Muscle of leg (tissue), 11 donors: ENCODE measurements around the gene IFNGR2. TPM values are rescaled to one million over a fixed set of nuclear protein-coding genes. Genes with fewer than 3 reads are reported as not detected.
A peak's percentile ranks its signal among the peaks of the same experiment; 100 is the strongest.
"Not testable (repeated sequence)": the region's sequence is repeated elsewhere in the genome, so short reads cannot be mapped to it uniquely, and the experiment has no call there.

ENCODE experiments used
- DNase-seq: peaks from one replicate; pipeline ENCODE4 v3.0.0; 2013
- H3K27ac ChIP-seq: one replicate; pipeline ENCODE4 v1.5.1; 2013; ENCODE audit warnings: mild to moderate bottlenecking, low read length, control low read depth
- H3K27me3 ChIP-seq: one replicate; pipeline ENCODE4 v1.6.1; 2013; ENCODE audit warnings: low read length; ENCODE audit not compliant: control insufficient read depth, insufficient read depth
- H3K36me3 ChIP-seq: one replicate; pipeline ENCODE4 v1.6.1; 2013; ENCODE audit warnings: low read length; ENCODE audit not compliant: control insufficient read depth, insufficient read depth
- H3K4me1 ChIP-seq: one replicate; pipeline ENCODE4 v1.6.1; 2013; ENCODE audit warnings: low read length; ENCODE audit not compliant: control insufficient read depth, insufficient read depth
- H3K4me3 ChIP-seq: one replicate; pipeline ENCODE4 v1.5.1; 2013; ENCODE audit warnings: low read length, control low read depth
- H3K9me3 ChIP-seq: replicated peaks from 2 replicates; pipeline ENCODE4 v1.6.1; 2013; ENCODE audit warnings: low read depth, low read length; ENCODE audit not compliant: control insufficient read depth
- WGBS: methylation state at CpG from one replicate; pipeline ENCODE4 v1.1.5; 2013; ENCODE audit warnings: missing lambda C conversion rate; ENCODE audit not compliant: insufficient coverage; 5-methylcytosine and 5-hydroxymethylcytosine counted together
- polyA plus RNA-seq, 8 donors: library from polyadenylated mRNA; unstranded; fragments of 120-200 nt; gene quantifications; one replicate each; pipeline versions ENCODE4 v1.2.1 to v1.2.3, GENCODE V29; 2013; ENCODE audit warnings: inconsistent platforms in 1 of 8, low replicate concordance in 1 of 8; ENCODE audit not compliant: insufficient read length in 8 of 8, insufficient read depth in 1 of 8
- total RNA-seq: library from RNA; stranded (reverse); fragments of 120-200 nt; gene quantifications from one replicate; pipeline ENCODE4 v1.2.4, GENCODE V29; 2013

The IFNGR2 gene
- total and polyA plus RNA-seq, 9 donors: 47.1 to 76.2 (median 55.3) TPM

- peaks cover 2% of the 10 kb centered on the region for H3K4me1 ChIP-seq
- H3K4me3 ChIP-seq: no peak overlapping the region
- 80% methylated on average over 1 of the region's 2 CpGs for WGBS
- peak overlapping the region; percentile 39 for H3K27ac ChIP-seq
- H3K36me3 ChIP-seq: no peaks in the 10 kb centered on the region
- H3K27me3 ChIP-seq: peaks cover 8% of the 10 kb centered on the region
- DNase-seq: peak; percentile 30
- peaks cover 4% of the 10 kb centered on the region for H3K9me3 ChIP-seq
Observed at GRCh38 chr21:33374080-33374449, 29.1 kb upstream of the IFNGR2 start.

- Histone ChIP-seq H3K4me3 (no peak overlapping the region), H3K36me3 (no peaks in the 10 kb centered on the region), H3K9me3 (peaks cover 4% of the 10 kb centered on the region), H3K4me1 (peaks cover 2% of the 10 kb centered on the region), H3K27ac (peak overlapping the region; percentile 51), H3K27me3 (peaks cover 8% of the 10 kb centered on the region)
- DNase-seq: peak; percentile 64
- 54% methylated on average over 3 of the region's 4 CpGs for WGBS
Observed at GRCh38 chr21:33374450-33375096, 28.6 kb upstream of the IFNGR2 start.

- peak overlapping the region; percentile 35 for H3K27ac ChIP-seq
- no peak for DNase-seq
- H3K4me3 ChIP-seq: no peak overlapping the region
- H3K4me1 ChIP-seq: peaks cover 3% of the 10 kb centered on the region
- H3K27me3 ChIP-seq: peaks cover 5% of the 10 kb centered on the region
- WGBS: 50% methylated on average over 4 of the region's 5 CpGs
- H3K9me3 ChIP-seq: peaks cover 1% of the 10 kb centered on the region
- H3K36me3 ChIP-seq: no peaks in the 10 kb centered on the region
Observed at GRCh38 chr21:33375101-33375644, 28.0 kb upstream of the IFNGR2 start.

GRCh38 chr21:33377221-33377920 is 25.8 kb upstream of the IFNGR2 start:
- no peak overlapping the region for H3K4me3 ChIP-seq
- H3K9me3 ChIP-seq: no peaks in the 10 kb centered on the region
- peaks cover 10% of the 10 kb centered on the region for H3K4me1 ChIP-seq
- no peak for DNase-seq
- H3K36me3 ChIP-seq: no peaks in the 10 kb centered on the region
- no peak overlapping the region for H3K27ac ChIP-seq
- whole genome bisulfite sequencing: 66% methylated on average over 2 of the region's 6 CpGs
- peaks cover 5% of the 10 kb centered on the region for H3K27me3 ChIP-seq

- DNase-seq: no peak
- H3K4me1 ChIP-seq: peaks cover 14% of the 10 kb centered on the region
- no peak overlapping the region for H3K4me3 ChIP-seq
- WGBS: 85% methylated on average over 6 of the region's 9 CpGs
- H3K9me3 ChIP-seq: no peaks in the 10 kb centered on the region
- peaks cover 5% of the 10 kb centered on the region for H3K27me3 ChIP-seq
- H3K36me3 ChIP-seq: no peaks in the 10 kb centered on the region
- H3K27ac ChIP-seq: no peak overlapping the region
Observed at GRCh38 chr21:33378081-33378480, 25.1 kb upstream of the IFNGR2 start.

GRCh38 chr21:33379934-33380333 is 23.3 kb upstream of the IFNGR2 start:
- H3K36me3 ChIP-seq, H3K4me3 ChIP-seq, H3K27me3 ChIP-seq, H3K9me3 ChIP-seq: not testable (repeated sequence)
- Histone ChIP-seq H3K4me1 (peaks cover 19% of the 10 kb centered on the region), H3K27ac (peak overlapping the region; percentile 60)
- DNase-seq: peak; percentile 65
- WGBS: no CpG with 5 or more reads among the region's 1 CpG

- Histone ChIP-seq H3K27ac (peak overlapping the region; percentile 60), H3K9me3 (no peaks in the 10 kb centered on the region), H3K4me1 (peaks cover 19% of the 10 kb centered on the region), H3K36me3 (no peaks in the 10 kb centered on the region), H3K27me3 (peaks cover 4% of the 10 kb centered on the region), H3K4me3 (no peak overlapping the region)
- peak; percentile 85 for DNase-seq
- 62% methylated on average over 7 of the region's 11 CpGs for WGBS
Observed at GRCh38 chr21:33380483-33380998, 22.7 kb upstream of the IFNGR2 start.

- not testable (repeated sequence) for H3K4me3 ChIP-seq, H3K36me3 ChIP-seq, H3K9me3 ChIP-seq, H3K27me3 ChIP-seq, H3K27ac ChIP-seq, DNase-seq
- H3K4me1 ChIP-seq: peaks cover 19% of the 10 kb centered on the region
- 96% methylated on average over 6 of the region's 6 CpGs for WGBS
Observed at GRCh38 chr21:33381381-33381780, 21.8 kb upstream of the IFNGR2 start.

GRCh38 chr21:33383056-33383888 is 19.9 kb upstream of the IFNGR2 start:
- Histone ChIP-seq H3K27me3 (no peaks in the 10 kb centered on the region), H3K4me1 (peaks cover 17% of the 10 kb centered on the region), H3K27ac (peak overlapping the region; percentile 54), H3K9me3 (no peaks in the 10 kb centered on the region), H3K36me3 (no peaks in the 10 kb centered on the region), H3K4me3 (no peak overlapping the region)
- DNase-seq: peak; percentile 69
- 39% methylated on average over 15 of the region's 20 CpGs for WGBS
